Occipital lobe (tissue), 2 donors: ENCODE data around the gene RPS28. TPM values are rescaled to one million over a fixed set of nuclear protein-coding genes. Genes with fewer than 3 reads are reported as not detected.
"Not testable (repeated sequence)": the region's sequence is repeated elsewhere in the genome, so short reads cannot be mapped to it uniquely, and the experiment has no call there.

Source experiments
- DNase-seq: peaks from one replicate; lab custom pipeline; 2025; lab: John Stamatoyannopoulos, UW
- total RNA-seq: library from RNA; depleted of rRNA; stranded (reverse); fragments of >200 nt; gene quantifications from one replicate; pipeline ENCODE4 v1.2.3, GENCODE V29; 2014

The RPS28 gene
- total RNA-seq, 1 donor from 2014 or later: 161 TPM

GRCh38 chr19:8341504-8341903, 20.2 kb downstream of the RPS28 start:
- DNase-seq: not testable (repeated sequence)

- no peak for DNase-seq
Measured at GRCh38 chr19:8342316-8342683, 21.0 kb downstream of the RPS28 start.

- DNase-seq: peak; percentile 82
Measured at GRCh38 chr19:8342684-8343482, 21.6 kb downstream of the RPS28 start, which contains the start of gene KANK3. Gene KANK3 (minus strand): TSS chr19:8343262. CDS start chr19:8337828, 5,434 bp downstream.

GRCh38 chr19:8343483-8343844, 22.2 kb downstream of the RPS28 start:
- no peak for DNase-seq

GRCh38 chr19:8349629-8350372, 28.5 kb downstream of the RPS28 start:
- DNase-seq: not testable (repeated sequence)

- no peak for DNase-seq
Measured at GRCh38 chr19:8352134-8352827, 31.0 kb downstream of the RPS28 start.

- not testable (repeated sequence) for DNase-seq
Measured at GRCh38 chr19:8352845-8353244, 31.5 kb downstream of the RPS28 start.

GRCh38 chr19:8355631-8356402, 34.5 kb downstream of the RPS28 start:
- no peak for DNase-seq

GRCh38 chr19:8357007-8357521, 35.8 kb downstream of the RPS28 start:
- DNase-seq: no peak

- DNase-seq: no peak
Measured at GRCh38 chr19:8358948-8359347, 37.7 kb downstream of the RPS28 start.

- no peak for DNase-seq
Measured at GRCh38 chr19:8360196-8360595, 38.9 kb downstream of the RPS28 start.

- DNase-seq: peak; percentile 72
Measured at GRCh38 chr19:8361921-8362793, 40.9 kb downstream of the RPS28 start.

GRCh38 chr19:8363803-8364771, 42.8 kb downstream of the RPS28 start, which contains the start of gene ANGPTL4:
Gene ANGPTL4 (plus strand): TSS chr19:8364155. CDS start chr19:8364322, 167 bp downstream.
- no peak for DNase-seq

GRCh38 chr19:8366121-8366581, 44.9 kb downstream of the RPS28 start:
- DNase-seq: no peak

- DNase-seq: no peak
Measured at GRCh38 chr19:8366961-8367326, 45.6 kb downstream of the RPS28 start.

- DNase-seq: peak; percentile 36
Measured at GRCh38 chr19:8367327-8368001, 46.2 kb downstream of the RPS28 start.

- no peak for DNase-seq
Measured at GRCh38 chr19:8370176-8371010, 49.1 kb downstream of the RPS28 start.
